Kidney (tissue), 14 donors: ENCODE measurements around the gene IRX2. TPM values are rescaled to one million over a fixed set of nuclear protein-coding genes. Genes with fewer than 3 reads are reported as not detected.

Experiments used
- DNase-seq, 5 donors: peaks; one replicate each; pipeline ENCODE4 v3.0.0-alpha.2; 2013 to 2020
- FAIRE-seq: peaks from 2 replicates; lab custom pipeline; 2012; peaks lifted over from hg19 to GRCh38; lab: Jason Lieb, UNC
- H3K27ac ChIP-seq, 2 donors: one replicate each; pipeline ENCODE4 v1.7.0; 2013; ENCODE audit warnings: low read depth in 2 of 2, low read length in 2 of 2, inconsistent platforms in 1 of 2
- H3K27me3 ChIP-seq: one replicate; pipeline ENCODE4 v1.7.1; 2013; ENCODE audit warnings: low read length, inconsistent platforms; ENCODE audit not compliant: control insufficient read depth, insufficient read depth
- H3K36me3 ChIP-seq, 3 donors: one replicate each; pipeline versions ENCODE4 v1.7.0 to v1.7.1; 2013; ENCODE audit warnings: low read length in 3 of 3, control low read depth in 1 of 3, inconsistent platforms in 1 of 3; ENCODE audit not compliant: insufficient read depth in 3 of 3, control insufficient read depth in 2 of 3
- H3K4me1 ChIP-seq, 3 donors: one replicate each; pipeline versions ENCODE4 v1.7.0 to v1.7.1; 2013; ENCODE audit warnings: low read length in 3 of 3, inconsistent platforms in 1 of 3, low read depth in 1 of 3; ENCODE audit not compliant: control insufficient read depth in 2 of 3, insufficient read depth in 2 of 3
- H3K4me3 ChIP-seq, 3 donors: one replicate each; pipeline versions ENCODE4 v1.7.0 to v1.8.1; 2013; ENCODE audit warnings: low read length in 3 of 3, control low read depth in 1 of 3, inconsistent platforms in 1 of 3
- H3K9ac ChIP-seq, 3 donors: one replicate each; pipeline versions ENCODE4 v1.7.0 to v1.7.1; 2013; ENCODE audit warnings: low read length in 3 of 3, control low read depth in 1 of 3, inconsistent platforms in 1 of 3
- H3K9me3 ChIP-seq, 3 donors: one replicate each; pipeline versions ENCODE4 v1.7.0 to v1.7.1; 2013; ENCODE audit warnings: low read length in 3 of 3, control low read depth in 1 of 3, inconsistent platforms in 1 of 3; ENCODE audit not compliant: control insufficient read depth in 2 of 3, insufficient read depth in 1 of 3
- CTCF ChIP-seq: IDR thresholded peaks from 3 replicates; pipeline ENCODE4 v1.5.1; 2012; ENCODE audit warnings: mild to moderate bottlenecking, moderate library complexity, borderline replicate concordance; ENCODE audit not compliant: insufficient read depth; ENCODE audit errors: extremely low read depth
- intact Hi-C: fragments of 100-400 bp; cut with DNase I; formaldehyde crosslinking; loops from one replicate; pipeline ENCODE4 v1.11.1; 2022
- polyA plus RNA-seq: library from polyadenylated mRNA; stranded (reverse); fragments of 350-450 nt; fragmentation: Illumina TruSeq; extraction: RNeasy Lipid Tissue Mini Kit (QIAGEN cat#74804); gene quantifications from one replicate; pipeline ENCODE4 v1.2.3, GENCODE V29; 2014; ENCODE audit warnings: low read depth, low replicate concordance; ENCODE audit not compliant: insufficient read depth
- total RNA-seq: library from RNA; stranded (reverse); fragmentation: NEBNext Ultra II Directional; extraction: Animal tissue kit (Norgen Biotek cat#: 25700); gene quantifications from one replicate; pipeline ENCODE4 v1.2.1, GENCODE V29; 2021
- donor health status: control.
- donor health status: control.
- donor health status: control.
- donor health status: control.
- donor health status: control.
- donor health status: DM: yes; HTN: yes; CAD: no.
- donor health status: Normal renal cell carcinoma (clear cell type).

The IRX2 gene
- total and polyA plus RNA-seq, 2 donors from 2014 or later: 11.7 to 44.2 TPM

DNA sequence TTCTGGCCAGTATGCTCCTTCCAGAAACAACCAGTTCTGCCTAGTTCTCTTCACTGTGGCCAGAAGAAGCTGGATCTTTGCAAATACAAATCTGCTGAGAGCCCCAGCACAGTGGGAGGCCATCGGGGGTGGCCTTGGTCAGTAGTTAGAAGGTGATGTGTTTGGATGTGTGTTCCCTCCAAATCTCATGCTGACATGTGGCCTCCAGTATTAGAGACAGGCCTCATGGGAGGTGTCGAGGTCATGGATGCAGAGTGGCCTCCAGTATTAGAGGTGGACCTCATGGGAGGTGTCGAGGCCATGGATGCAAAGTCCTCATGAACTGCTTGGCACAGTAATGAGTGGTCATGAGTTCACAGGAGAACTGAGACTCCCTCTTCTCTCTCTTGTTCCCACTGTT, 7.6 kb upstream of the IRX2 start:
- TF ChIP-seq CTCF: no peak
- H3K9ac ChIP-seq: no peak overlapping the region
- intact Hi-C loops: no loop called here
- H3K27ac ChIP-seq: no peak overlapping the region
- FAIRE-seq: no peak
- no peaks in the 10 kb centered on the region for H3K36me3 ChIP-seq
- H3K27me3 ChIP-seq: peaks cover 62% of the 10 kb centered on the region
- peaks cover 0 to 4% (median 0%) of the 10 kb centered on the region in 3 donors for H3K4me1 ChIP-seq
- no peak overlapping the region for H3K4me3 ChIP-seq
- H3K9me3 ChIP-seq: no peaks in the 10 kb centered on the region
- DNase-seq: no peak

- peaks cover 64% of the 10 kb centered on the region for H3K27me3 ChIP-seq
- no peak overlapping the region for H3K4me3 ChIP-seq
- H3K27ac ChIP-seq: no peak overlapping the region
- no peak overlapping the region for H3K9ac ChIP-seq
- FAIRE-seq (no peak), DNase-seq (peak in 1 of 5 donors; percentile 31)
- no peaks in the 10 kb centered on the region for H3K9me3 ChIP-seq
- H3K4me1 ChIP-seq: peaks cover 0 to 4% (median 0%) of the 10 kb centered on the region in 3 donors
- H3K36me3 ChIP-seq: no peaks in the 10 kb centered on the region
- intact Hi-C loops: no loop called here
- TF ChIP-seq CTCF: no peak
Measured at GRCh38 chr5:2758632-2759031, 7.2 kb upstream of the IRX2 start.

- Histone ChIP-seq H3K27me3 (peaks cover 70% of the 10 kb centered on the region), H3K4me3 (no peak overlapping the region), H3K4me1 (peaks cover 0 to 4% (median 0%) of the 10 kb centered on the region in 3 donors), H3K9me3 (no peaks in the 10 kb centered on the region), H3K9ac (no peak overlapping the region), H3K36me3 (no peaks in the 10 kb centered on the region), H3K27ac (no peak overlapping the region)
- no peak for TF ChIP-seq CTCF
- no peak for FAIRE-seq
- intact Hi-C loops: no loop called here
- peak in 3 of 5 donors; percentile 24 to 37 (median 32) for DNase-seq
Measured at GRCh38 chr5:2757563-2758351, 6.3 kb upstream of the IRX2 start.
